Measurements from ENCODE around the gene CASQ2.

DNA sequence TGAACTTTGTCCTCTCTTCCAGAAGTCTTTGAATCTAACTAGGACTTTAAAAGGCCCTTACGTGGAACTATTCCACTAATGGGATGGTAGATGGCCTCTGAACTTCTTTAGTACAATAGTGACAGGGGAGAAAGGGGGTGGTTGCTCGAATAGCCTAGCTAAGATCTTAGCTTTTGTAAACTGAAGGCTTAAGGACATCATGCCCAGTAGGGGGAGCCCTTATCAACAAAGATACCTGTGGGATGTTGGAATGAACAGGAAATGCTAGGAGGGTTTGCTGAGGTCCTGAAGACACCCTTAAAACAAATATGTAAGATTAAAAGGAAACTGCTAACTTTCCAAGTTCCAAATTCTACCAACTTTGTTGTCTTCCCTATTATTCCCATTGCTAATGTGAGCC, 39.2 kb upstream of the CASQ2 start:
- TF ChIP-seq, protein P1, sequence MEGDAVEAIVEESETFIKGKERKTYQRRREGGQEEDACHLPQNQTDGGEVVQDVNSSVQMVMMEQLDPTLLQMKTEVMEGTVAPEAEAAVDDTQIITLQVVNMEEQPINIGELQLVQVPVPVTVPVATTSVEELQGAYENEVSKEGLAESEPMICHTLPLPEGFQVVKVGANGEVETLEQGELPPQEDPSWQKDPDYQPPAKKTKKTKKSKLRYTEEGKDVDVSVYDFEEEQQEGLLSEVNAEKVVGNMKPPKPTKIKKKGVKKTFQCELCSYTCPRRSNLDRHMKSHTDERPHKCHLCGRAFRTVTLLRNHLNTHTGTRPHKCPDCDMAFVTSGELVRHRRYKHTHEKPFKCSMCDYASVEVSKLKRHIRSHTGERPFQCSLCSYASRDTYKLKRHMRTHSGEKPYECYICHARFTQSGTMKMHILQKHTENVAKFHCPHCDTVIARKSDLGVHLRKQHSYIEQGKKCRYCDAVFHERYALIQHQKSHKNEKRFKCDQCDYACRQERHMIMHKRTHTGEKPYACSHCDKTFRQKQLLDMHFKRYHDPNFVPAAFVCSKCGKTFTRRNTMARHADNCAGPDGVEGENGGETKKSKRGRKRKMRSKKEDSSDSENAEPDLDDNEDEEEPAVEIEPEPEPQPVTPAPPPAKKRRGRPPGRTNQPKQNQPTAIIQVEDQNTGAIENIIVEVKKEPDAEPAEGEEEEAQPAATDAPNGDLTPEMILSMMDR (conservative IDR thresholded peaks at IDR 0.05; ENCODE audit: low read depth, low read length), result peak; percentile 73
- TF ChIP-seq POLR2A (IDR thresholded peaks at IDR 0.05; ENCODE audit: low read depth, low read length), result no peak
- TF ChIP-seq CEBPB (IDR thresholded peaks at IDR 0.05; ENCODE audit: low read depth, low read length), result no peak
- no peak for TF ChIP-seq NFE2L2 (IDR thresholded peaks at IDR 0.05; ENCODE audit: low read depth, low read length)
- no peak for TF ChIP-seq RFX5 (IDR thresholded peaks at IDR 0.05; ENCODE audit: low read depth, low read length)
- peak; percentile 62 for TF ChIP-seq RAD21 (IDR thresholded peaks at IDR 0.05; ENCODE audit: low read length)
- TF ChIP-seq, protein P2, sequence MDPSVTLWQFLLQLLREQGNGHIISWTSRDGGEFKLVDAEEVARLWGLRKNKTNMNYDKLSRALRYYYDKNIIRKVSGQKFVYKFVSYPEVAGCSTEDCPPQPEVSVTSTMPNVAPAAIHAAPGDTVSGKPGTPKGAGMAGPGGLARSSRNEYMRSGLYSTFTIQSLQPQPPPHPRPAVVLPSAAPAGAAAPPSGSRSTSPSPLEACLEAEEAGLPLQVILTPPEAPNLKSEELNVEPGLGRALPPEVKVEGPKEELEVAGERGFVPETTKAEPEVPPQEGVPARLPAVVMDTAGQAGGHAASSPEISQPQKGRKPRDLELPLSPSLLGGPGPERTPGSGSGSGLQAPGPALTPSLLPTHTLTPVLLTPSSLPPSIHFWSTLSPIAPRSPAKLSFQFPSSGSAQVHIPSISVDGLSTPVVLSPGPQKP (IDR thresholded peaks at IDR 0.05; ENCODE audit: borderline replicate concordance, low read depth, low read length), result no peak
- TF ChIP-seq, protein P3, sequence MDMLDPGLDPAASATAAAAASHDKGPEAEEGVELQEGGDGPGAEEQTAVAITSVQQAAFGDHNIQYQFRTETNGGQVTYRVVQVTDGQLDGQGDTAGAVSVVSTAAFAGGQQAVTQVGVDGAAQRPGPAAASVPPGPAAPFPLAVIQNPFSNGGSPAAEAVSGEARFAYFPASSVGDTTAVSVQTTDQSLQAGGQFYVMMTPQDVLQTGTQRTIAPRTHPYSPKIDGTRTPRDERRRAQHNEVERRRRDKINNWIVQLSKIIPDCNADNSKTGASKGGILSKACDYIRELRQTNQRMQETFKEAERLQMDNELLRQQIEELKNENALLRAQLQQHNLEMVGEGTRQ (IDR thresholded peaks at IDR 0.05; ENCODE audit: low read depth, low read length), result no peak
- TF ChIP-seq MAFK (IDR thresholded peaks at IDR 0.05; ENCODE audit: low read depth, low read length), result no peak
- no peak for TF ChIP-seq CHD1 (IDR thresholded peaks at IDR 0.05; ENCODE audit: low read depth, low read length)
- TF ChIP-seq FOS (IDR thresholded peaks at IDR 0.05; ENCODE audit: low read depth, low read length), result no peak

Measured in IMR-90 (cell line).